Activated CD4-positive, alpha-beta memory T cell treated with anti-CD3 and anti-CD28 coated beads, Interleukin-2, amount 10 ng/mL, durations not matched to agents 7 days and 5 days (primary cell): ENCODE data around the gene WNK1. TPM values are rescaled to one million over a fixed set of nuclear protein-coding genes. Genes with fewer than 3 reads are reported as not detected.
"Not testable (repeated sequence)": the region's sequence is repeated elsewhere in the genome, so short reads cannot be mapped to it uniquely, and the experiment has no call there.

ENCODE experiments used
- CTCF ChIA-PET: fragments of 350-600 bp; sonication (Branson Sonifier 250); formaldehyde crosslinking; loops from one replicate; lab custom pipeline; 2021; ENCODE audit warnings: antibody characterized with exemption, inconsistent platforms; lab: Charles Lee
- POLR2A ChIA-PET: fragments of 350-600 bp; sonication (Branson Sonifier 250); formaldehyde crosslinking; loops from one replicate; lab custom pipeline; 2021; ENCODE audit warnings: antibody characterized with exemption; lab: Charles Lee
- DNase-seq: peaks from one replicate; pipeline ENCODE4 v3.0.0-alpha.2; 2020
- H3K27ac Mint-ChIP-seq: one replicate; pipeline ENCODE4 v1.8.0; 2021; ENCODE audit warnings: mild to moderate bottlenecking, mixed read lengths
- H3K27me3 Mint-ChIP-seq: one replicate; pipeline ENCODE4 v1.8.0; 2021; ENCODE audit warnings: mixed read lengths
- H3K36me3 Mint-ChIP-seq: one replicate; pipeline ENCODE4 v1.8.0; 2021; ENCODE audit warnings: low read depth, mixed read lengths
- H3K4me1 Mint-ChIP-seq: one replicate; pipeline ENCODE4 v1.8.0; 2021; ENCODE audit warnings: mixed read lengths
- H3K4me3 Mint-ChIP-seq: one replicate; pipeline ENCODE4 v1.8.0; 2021; ENCODE audit warnings: mild to moderate bottlenecking, mixed read lengths
- H3K9me3 Mint-ChIP-seq: one replicate; pipeline ENCODE4 v1.8.0; 2021; ENCODE audit warnings: mixed read lengths
- total RNA-seq, 2 experiments: library from RNA; stranded (reverse); gene quantifications; one replicate each; pipeline ENCODE4 v1.2.3, GENCODE V29; 2021

The WNK1 gene
- total RNA-seq, 2 experiments from 2014 or later: 154 to 180 TPM

GRCh38 chr12:913919-914698 is 161.7 kb downstream of the WNK1 start:
- peaks cover 75% of the 10 kb centered on the region for H3K36me3 Mint-ChIP-seq
- CTCF ChIA-PET: interaction anchor here (0.5 to 1.5 kb wide), 3 partner anchors 9 to 179 kb away, joined by 3 to 5 read pairs (median 3); no protein-coding TSS in a partner anchor
- H3K9me3 Mint-ChIP-seq: no peaks in the 10 kb centered on the region
- POLR2A ChIA-PET: interaction anchor here (0.6 kb wide), 1 partner anchor 154 kb away, joined by 4 read pairs; no protein-coding TSS in a partner anchor
- H3K27me3 Mint-ChIP-seq: no peaks in the 10 kb centered on the region
- DNase-seq: no peak
- H3K4me1 Mint-ChIP-seq: peaks cover 22% of the 10 kb centered on the region
- no peak overlapping the region for H3K27ac Mint-ChIP-seq
- no peak overlapping the region for H3K4me3 Mint-ChIP-seq

GRCh38 chr12:915090-915489 is 162.7 kb downstream of the WNK1 start:
- H3K4me1 Mint-ChIP-seq: peaks cover 22% of the 10 kb centered on the region
- H3K4me3 Mint-ChIP-seq: no peak overlapping the region
- H3K9me3 Mint-ChIP-seq: no peaks in the 10 kb centered on the region
- no peak for DNase-seq
- H3K27me3 Mint-ChIP-seq: no peaks in the 10 kb centered on the region
- ChIA-PET CTCF (interaction anchor here (0.5 to 1.5 kb wide), 4 partner anchors 8 to 179 kb away, joined by 3 to 5 read pairs (median 4); partner anchors contain the start of gene RAD52), POLR2A (interaction anchor here (1.0 kb wide), 1 partner anchor 345 kb away, joined by 3 read pairs; no protein-coding TSS in a partner anchor)
- H3K27ac Mint-ChIP-seq: peak overlapping the region; percentile 62
- peaks cover 70% of the 10 kb centered on the region for H3K36me3 Mint-ChIP-seq

GRCh38 chr12:916240-916639 is 163.9 kb downstream of the WNK1 start:
- CTCF ChIA-PET: no interaction called here

GRCh38 chr12:916712-917445 is 164.5 kb downstream of the WNK1 start:
- ChIA-PET CTCF (no interaction called here), POLR2A (no interaction called here)
- no peak for DNase-seq
- H3K27ac Mint-ChIP-seq: no peak overlapping the region
- H3K4me1 Mint-ChIP-seq: peaks cover 22% of the 10 kb centered on the region
- H3K9me3 Mint-ChIP-seq: no peaks in the 10 kb centered on the region
- peaks cover 64% of the 10 kb centered on the region for H3K36me3 Mint-ChIP-seq
- no peak overlapping the region for H3K4me3 Mint-ChIP-seq
- no peaks in the 10 kb centered on the region for H3K27me3 Mint-ChIP-seq

More at GRCh38 chr12:916240-916639, 163.9 kb downstream of the WNK1 start:
- Mint-ChIP-seq H3K4me1 (peaks cover 22% of the 10 kb centered on the region), H3K4me3 (no peak overlapping the region), H3K9me3 (no peaks in the 10 kb centered on the region), H3K36me3 (peaks cover 70% of the 10 kb centered on the region), H3K27ac (peak overlapping the region; percentile 66), H3K27me3 (no peaks in the 10 kb centered on the region)
- no peak for DNase-seq
- POLR2A ChIA-PET: no interaction called here

GRCh38 chr12:920676-921075 is 168.3 kb downstream of the WNK1 start:
- POLR2A ChIA-PET: no interaction called here
- no peaks in the 10 kb centered on the region for H3K27me3 Mint-ChIP-seq
- no peak overlapping the region for H3K27ac Mint-ChIP-seq
- CTCF ChIA-PET: interaction anchor here (0.6 to 0.8 kb wide), 2 partner anchors 29 to 311 kb away, joined by 3 to 4 read pairs; partner anchors contain the start of gene RAD52
- no peak for DNase-seq
- H3K9me3 Mint-ChIP-seq: no peaks in the 10 kb centered on the region
- H3K4me1 Mint-ChIP-seq: peaks cover 7% of the 10 kb centered on the region
- no peak overlapping the region for H3K4me3 Mint-ChIP-seq
- peaks cover 50% of the 10 kb centered on the region for H3K36me3 Mint-ChIP-seq

- ChIA-PET CTCF (interaction anchor here (0.6 kb wide), 1 partner anchor 48 kb away, joined by 3 read pairs; no protein-coding TSS in a partner anchor), POLR2A (no interaction called here)
- Mint-ChIP-seq H3K27ac (no peak overlapping the region), H3K4me1 (no peaks in the 10 kb centered on the region), H3K27me3 (no peaks in the 10 kb centered on the region), H3K9me3 (no peaks in the 10 kb centered on the region), H3K4me3 (no peak overlapping the region), H3K36me3 (peaks cover 52% of the 10 kb centered on the region)
- no peak for DNase-seq
Measured at GRCh38 chr12:922285-922684, 169.9 kb downstream of the WNK1 start.

GRCh38 chr12:926641-927040 is 174.3 kb downstream of the WNK1 start:
- POLR2A ChIA-PET: no interaction called here
- no peak for DNase-seq
- no peak overlapping the region for H3K27ac Mint-ChIP-seq
- no peaks in the 10 kb centered on the region for H3K9me3 Mint-ChIP-seq
- CTCF ChIA-PET: no interaction called here
- no peaks in the 10 kb centered on the region for H3K4me1 Mint-ChIP-seq
- peaks cover 53% of the 10 kb centered on the region for H3K36me3 Mint-ChIP-seq
- H3K27me3 Mint-ChIP-seq: no peaks in the 10 kb centered on the region
- no peak overlapping the region for H3K4me3 Mint-ChIP-seq

- CTCF ChIA-PET: no interaction called here
Measured at GRCh38 chr12:931060-931459, 178.7 kb downstream of the WNK1 start.

GRCh38 chr12:931591-931990 is 179.2 kb downstream of the WNK1 start:
- Mint-ChIP-seq H3K4me1 (peaks cover 2% of the 10 kb centered on the region), H3K9me3 (no peaks in the 10 kb centered on the region), H3K36me3 (peaks cover 40% of the 10 kb centered on the region), H3K27me3 (no peaks in the 10 kb centered on the region), H3K4me3 (no peak overlapping the region), H3K27ac (no peak overlapping the region)
- DNase-seq: no peak
- ChIA-PET POLR2A (no interaction called here), CTCF (no interaction called here)

More at GRCh38 chr12:931060-931459, 178.7 kb downstream of the WNK1 start:
- H3K9me3 Mint-ChIP-seq: no peaks in the 10 kb centered on the region
- H3K4me3 Mint-ChIP-seq: no peak overlapping the region
- no peak for DNase-seq
- H3K27me3 Mint-ChIP-seq: no peaks in the 10 kb centered on the region
- POLR2A ChIA-PET: no interaction called here
- H3K36me3 Mint-ChIP-seq: peaks cover 44% of the 10 kb centered on the region
- no peak overlapping the region for H3K27ac Mint-ChIP-seq
- peaks cover 2% of the 10 kb centered on the region for H3K4me1 Mint-ChIP-seq

- CTCF ChIA-PET, DNase-seq, H3K4me3 Mint-ChIP-seq, H3K27me3 Mint-ChIP-seq, POLR2A ChIA-PET, H3K9me3 Mint-ChIP-seq, H3K27ac Mint-ChIP-seq, H3K4me1 Mint-ChIP-seq: not testable (repeated sequence)
- peaks cover 45% of the 10 kb centered on the region for H3K36me3 Mint-ChIP-seq
Measured at GRCh38 chr12:935891-936290, 183.5 kb downstream of the WNK1 start.

GRCh38 chr12:936377-937345 is 184.3 kb downstream of the WNK1 start:
- H3K9me3 Mint-ChIP-seq: no peaks in the 10 kb centered on the region
- no peak overlapping the region for H3K27ac Mint-ChIP-seq
- peaks cover 40% of the 10 kb centered on the region for H3K36me3 Mint-ChIP-seq
- ChIA-PET CTCF (no interaction called here), POLR2A (no interaction called here)
- no peak for DNase-seq
- peaks cover 2% of the 10 kb centered on the region for H3K4me1 Mint-ChIP-seq
- no peak overlapping the region for H3K4me3 Mint-ChIP-seq
- no peaks in the 10 kb centered on the region for H3K27me3 Mint-ChIP-seq

- H3K4me3 Mint-ChIP-seq: no peak overlapping the region
- peaks cover 8% of the 10 kb centered on the region for H3K4me1 Mint-ChIP-seq
- POLR2A ChIA-PET: interaction anchor here (0.6 kb wide), 2 partner anchors 265 to 637 kb away, joined by 3 read pairs; no protein-coding TSS in a partner anchor
- peaks cover 41% of the 10 kb centered on the region for H3K36me3 Mint-ChIP-seq
- H3K27ac Mint-ChIP-seq: no peak overlapping the region
- CTCF ChIA-PET: no interaction called here
- no peak for DNase-seq
- no peaks in the 10 kb centered on the region for H3K9me3 Mint-ChIP-seq
- no peaks in the 10 kb centered on the region for H3K27me3 Mint-ChIP-seq
Measured at GRCh38 chr12:938810-939209, 186.4 kb downstream of the WNK1 start.
